Aorta (tissue), 5 donors: Measurements from ENCODE around the gene CDK19. TPM values are rescaled to one million over a fixed set of nuclear protein-coding genes. Genes with fewer than 3 reads are reported as not detected.

Source experiments
- ATAC-seq: fragments of 200-7000 bp; cut with Tn5 transposase; one replicate; pipeline ENCODE4 v1.9.1; 2022; ENCODE audit warnings: moderate library complexity; ENCODE audit not compliant: low FRiP score
- DNase-seq, 2 donors: peaks; one replicate each; pipeline ENCODE4 v3.0.0-alpha.2; 2020
- H3K27ac ChIP-seq, 2 donors: one replicate each; pipeline ENCODE4 v1.5.1; 2013; ENCODE audit warnings: low read length in 2 of 2, mild to moderate bottlenecking in 2 of 2, moderate library complexity in 2 of 2, control low read depth in 1 of 2, inconsistent platforms in 1 of 2, low read depth in 1 of 2
- H3K27me3 ChIP-seq, 2 donors: one replicate each; pipeline ENCODE4 v1.6.1; 2013; ENCODE audit warnings: control low read depth in 1 of 2, low read length in 1 of 2, mild to moderate bottlenecking in 1 of 2, moderate library complexity in 1 of 2; ENCODE audit not compliant: insufficient read depth in 2 of 2, control insufficient read depth in 1 of 2
- H3K36me3 ChIP-seq, 2 donors: one replicate each; pipeline ENCODE4 v1.6.1; 2013; ENCODE audit warnings: control low read depth in 1 of 2, low read length in 1 of 2, mild to moderate bottlenecking in 1 of 2; ENCODE audit not compliant: insufficient read depth in 2 of 2, control insufficient read depth in 1 of 2
- H3K4me1 ChIP-seq, 2 donors: one replicate each; pipeline ENCODE4 v1.6.1; 2013; ENCODE audit warnings: low read length in 2 of 2, control low read depth in 1 of 2, mild to moderate bottlenecking in 1 of 2, moderate library complexity in 1 of 2; ENCODE audit not compliant: insufficient read depth in 2 of 2, control insufficient read depth in 1 of 2
- H3K4me3 ChIP-seq, 2 donors: one replicate each; pipeline ENCODE4 v1.5.1; 2013; ENCODE audit warnings: low read length in 2 of 2, control low read depth in 1 of 2, mild to moderate bottlenecking in 1 of 2
- H3K9me3 ChIP-seq: one replicate; pipeline ENCODE4 v1.6.1; 2013; ENCODE audit warnings: mild to moderate bottlenecking, low read length; ENCODE audit not compliant: control insufficient read depth
- WGBS, 2 donors: extraction: QIAGEN DNeasy Blood & Tissue Kit; methylation state at CpG; one replicate each; pipeline ENCODE4 v1.1.7; 2013; 5-methylcytosine and 5-hydroxymethylcytosine counted together
- intact Hi-C, 2 donors: fragments of 100-400 bp; cut with DNase I; formaldehyde crosslinking; loops; one replicate each; pipeline versions ENCODE4 v1.14.2 to v1.15.0; 2022
- polyA plus RNA-seq, 2 donors: library from polyadenylated mRNA; stranded (reverse); fragments of 200-250 nt; gene quantifications; one replicate each; pipeline ENCODE4 v1.2.3, GENCODE V29; 2013
- total RNA-seq, 2 donors: library from RNA; stranded (reverse); fragmentation: NEBNext Ultra II Directional; extraction: Animal tissue kit (Norgen Biotek cat#: 25700); gene quantifications; one replicate each; pipeline ENCODE4 v1.2.1, GENCODE V29; 2021
- donor health status: healthy with polysubstance abuse.
- donor health status: Bipolar disorder and iron deficiency.
- donor health status: DM: no; HTN: no; CAD: no.
- donor health status: DM: no; HTN: no; CAD: no.
- donor health status: DM: yes; HTN: yes; CAD: no.

CDK19 gene
- total and polyA plus RNA-seq, 4 donors, result 5.4 to 22.4 (median 12.8) TPM

DNA sequence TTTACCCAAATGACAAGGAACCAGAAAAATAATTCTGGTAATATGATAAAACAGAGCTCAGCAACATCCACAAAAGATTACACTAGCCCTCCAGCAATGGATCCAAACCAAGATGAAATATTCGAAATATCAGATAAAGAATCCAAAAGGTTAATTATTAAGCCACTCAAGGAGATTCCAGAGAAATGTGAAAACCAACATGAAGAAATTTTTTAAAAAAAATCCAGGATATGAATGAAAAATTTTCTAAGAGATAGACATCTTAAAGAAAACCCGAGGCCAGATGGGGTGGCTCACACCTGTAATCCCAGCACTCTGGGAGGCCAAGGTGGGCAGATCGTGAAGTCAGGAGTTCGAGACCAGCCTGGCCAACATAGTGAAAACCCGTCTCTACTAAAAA is 124.4 kb downstream of the CDK19 start:
- 87 to 95% methylated on average over 5 of the region's 5 CpGs for WGBS, 2 donors
- intact Hi-C loops, result no loop called here
- Histone ChIP-seq H3K36me3 (no peaks in the 10 kb centered on the region), H3K4me1 (no peaks in the 10 kb centered on the region), H3K27me3 (no peaks in the 10 kb centered on the region), H3K4me3 (no peak overlapping the region), H3K27ac (no peak overlapping the region), H3K9me3 (no peaks in the 10 kb centered on the region)
- ATAC-seq (no peak), DNase-seq (no peak)

DNA sequence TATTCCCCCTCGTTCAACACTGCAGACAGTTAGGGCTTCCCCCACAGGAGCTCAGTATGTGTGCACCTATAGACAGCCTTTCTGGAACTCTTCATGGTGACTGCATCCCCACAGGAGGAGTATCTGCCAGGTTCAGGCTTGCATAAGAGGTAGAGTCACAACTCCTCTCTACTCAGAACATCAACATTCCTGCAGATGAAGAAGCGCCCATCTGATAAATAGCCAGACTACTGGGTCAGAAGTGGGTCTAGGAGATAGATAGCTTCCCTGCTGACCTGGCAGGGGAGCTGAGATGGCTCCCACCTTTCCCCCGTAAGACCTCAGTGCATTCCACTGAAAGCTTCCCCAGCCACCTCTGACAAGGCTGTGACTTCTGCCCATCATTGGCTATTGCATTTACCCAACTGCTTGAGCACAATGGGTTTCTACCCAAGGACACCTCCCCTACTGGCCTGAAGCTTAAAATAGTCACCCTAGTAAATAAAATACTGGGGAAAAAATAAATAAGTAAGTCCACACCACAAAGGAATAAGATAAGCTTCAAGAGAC is 125.1 kb downstream of the CDK19 start:
- DNase-seq (no peak), ATAC-seq (no peak)
- 88 to 89% methylated on average over 3 of the region's 3 CpGs for WGBS, 2 donors
- H3K9me3 ChIP-seq, result no peaks in the 10 kb centered on the region
- intact Hi-C loops, result no loop called here
- H3K36me3 ChIP-seq, result no peaks in the 10 kb centered on the region
- H3K27ac ChIP-seq, result no peak overlapping the region
- no peaks in the 10 kb centered on the region for H3K4me1 ChIP-seq
- no peak overlapping the region for H3K4me3 ChIP-seq
- H3K27me3 ChIP-seq, result no peaks in the 10 kb centered on the region

DNA sequence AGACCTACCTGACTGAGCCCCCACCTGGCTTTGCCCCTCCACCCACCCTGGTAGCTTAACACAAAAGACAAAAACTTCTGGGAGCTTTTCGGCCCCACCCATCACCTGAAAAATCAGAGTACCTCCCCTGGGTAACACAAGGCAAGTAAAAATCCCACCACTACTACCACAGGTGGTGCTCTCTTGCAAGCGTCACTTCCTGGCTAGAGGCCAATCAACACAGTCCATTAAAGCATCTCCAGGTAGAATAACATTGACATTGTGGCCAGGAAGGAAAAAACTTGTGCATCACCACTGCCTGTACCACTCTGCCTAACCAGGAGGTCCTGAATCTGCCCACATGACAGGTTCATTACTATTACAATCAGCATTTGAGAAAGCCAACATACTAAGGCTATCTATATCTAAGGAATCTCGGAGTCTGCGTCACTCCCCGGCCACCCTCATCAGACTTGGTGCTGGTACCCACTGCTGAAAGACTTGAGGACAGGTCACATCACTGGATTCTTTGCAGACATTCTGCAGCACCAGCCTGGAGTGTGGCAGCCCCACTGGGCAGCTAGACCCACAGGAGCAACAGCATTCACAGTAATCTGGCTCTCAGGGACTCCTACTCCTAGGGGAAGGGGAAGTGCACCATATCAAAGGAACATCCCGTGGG is 125.9 kb downstream of the CDK19 start:
- 78 to 84% methylated on average over 6 of the region's 6 CpGs for WGBS, 2 donors
- ATAC-seq, result no peak
- no peaks in the 10 kb centered on the region for H3K4me1 ChIP-seq
- H3K36me3 ChIP-seq, result no peaks in the 10 kb centered on the region
- no peak overlapping the region for H3K4me3 ChIP-seq
- no peaks in the 10 kb centered on the region for H3K9me3 ChIP-seq
- H3K27ac ChIP-seq, result no peak overlapping the region
- H3K27me3 ChIP-seq, result no peaks in the 10 kb centered on the region
- intact Hi-C loops, result loop anchor here (10.0 kb wide), 2 partner anchors 155 to 185 kb away; partner anchors contain the start of gene AMD1 (in 1 of the 2)
- DNase-seq, result no peak

GRCh38 chr6:110688661-110689268 is 126.5 kb downstream of the CDK19 start:
- no peak overlapping the region for H3K4me3 ChIP-seq
- intact Hi-C loops, result loop anchor here (10.0 kb wide), 2 partner anchors 154 to 186 kb away; partner anchors contain the start of gene AMD1 (in 1 of the 2)
- no peaks in the 10 kb centered on the region for H3K27me3 ChIP-seq
- H3K4me1 ChIP-seq, result no peaks in the 10 kb centered on the region
- no peak for DNase-seq
- H3K36me3 ChIP-seq, result no peaks in the 10 kb centered on the region
- no peak overlapping the region for H3K27ac ChIP-seq
- 77 to 86% methylated on average over 6 of the region's 6 CpGs for WGBS, 2 donors
- no peaks in the 10 kb centered on the region for H3K9me3 ChIP-seq
- ATAC-seq, result peak; percentile 15

DNA sequence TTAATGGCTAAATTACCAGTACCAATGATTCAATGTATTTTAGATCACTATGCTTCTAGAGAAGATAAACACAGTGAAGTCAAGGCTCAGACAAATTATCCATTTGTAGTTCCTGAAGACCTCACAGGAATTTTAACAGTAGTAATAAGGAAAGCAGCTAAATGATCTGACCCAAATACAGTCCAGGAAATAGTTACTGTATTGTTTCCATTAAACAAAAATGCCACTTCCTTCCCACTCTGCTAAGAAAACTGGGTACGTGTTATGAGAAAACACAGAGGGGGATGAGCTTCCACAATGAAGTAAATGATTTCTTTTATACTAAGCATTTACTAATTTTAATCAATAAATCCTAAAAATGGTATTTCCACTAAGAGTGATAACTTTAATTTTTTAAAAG is 127.9 kb downstream of the CDK19 start:
- Histone ChIP-seq H3K4me3 (no peak overlapping the region), H3K4me1 (no peaks in the 10 kb centered on the region), H3K27ac (no peak overlapping the region), H3K27me3 (no peaks in the 10 kb centered on the region), H3K9me3 (no peaks in the 10 kb centered on the region), H3K36me3 (no peaks in the 10 kb centered on the region)
- intact Hi-C loops, result loop anchor here (10.0 kb wide), 2 partner anchors 153 to 187 kb away; partner anchors contain the start of gene AMD1 (in 1 of the 2)
- WGBS, 2 donors, result 71 to 72% methylated on average over 1 of the region's 1 CpG
- DNase-seq (no peak), ATAC-seq (no peak)

DNA sequence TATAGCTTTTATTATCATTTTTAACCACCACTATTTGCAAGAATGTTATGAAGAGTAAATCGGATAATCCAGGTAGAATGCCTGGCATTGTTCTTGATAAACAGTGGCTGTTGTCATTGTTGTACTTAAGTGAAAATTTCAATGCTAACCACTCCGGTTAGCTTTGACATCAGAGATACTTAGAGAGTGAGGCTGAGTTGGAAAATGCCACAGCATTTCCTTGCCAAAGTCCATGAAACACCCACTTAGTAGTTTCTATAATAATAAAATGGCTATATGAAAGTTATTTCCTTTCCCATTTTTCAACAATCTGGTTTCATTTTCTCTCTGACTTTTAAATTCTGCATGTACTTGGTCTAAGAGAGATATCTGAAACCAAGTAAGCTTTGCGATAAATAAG is 132.0 kb downstream of the CDK19 start:
- H3K4me3 ChIP-seq, result no peak overlapping the region
- no peaks in the 10 kb centered on the region for H3K36me3 ChIP-seq
- no peak for ATAC-seq
- DNase-seq, result no peak
- no peak overlapping the region for H3K27ac ChIP-seq
- no peaks in the 10 kb centered on the region for H3K4me1 ChIP-seq
- intact Hi-C loops, result loop anchor here (2.0 to 10.0 kb wide), 5 partner anchors 134 to 276 kb away; partner anchors contain the start of genes AMD1 (in 1 of the 2), CDK19 (in 1 of the 2) and GTF3C6 (in 1 of the 2)
- 73 to 77% methylated on average over 3 of the region's 3 CpGs for WGBS, 2 donors
- H3K9me3 ChIP-seq, result no peaks in the 10 kb centered on the region
- no peaks in the 10 kb centered on the region for H3K27me3 ChIP-seq

GRCh38 chr6:110682460-110682853 is 132.8 kb downstream of the CDK19 start:
- Histone ChIP-seq H3K4me1 (no peaks in the 10 kb centered on the region), H3K9me3 (no peaks in the 10 kb centered on the region), H3K27me3 (no peaks in the 10 kb centered on the region), H3K4me3 (no peak overlapping the region), H3K36me3 (no peaks in the 10 kb centered on the region), H3K27ac (no peak overlapping the region)
- no peak for DNase-seq
- ATAC-seq, result peak; percentile 87
- intact Hi-C loops, result loop anchor here (1.0 to 10.0 kb wide), 6 partner anchors 135 to 276 kb away; partner anchors contain the start of genes AMD1 (in 1 of the 2), CDK19 (in 1 of the 2) and GTF3C6 (in 1 of the 2)
- WGBS, 2 donors, result 3% methylated on average over 1 of the region's 1 CpG

GRCh38 chr6:110681543-110682459 is 133.5 kb downstream of the CDK19 start:
- Histone ChIP-seq H3K4me3 (no peak overlapping the region), H3K27ac (no peak overlapping the region)
- ATAC-seq, result no peak

More at GRCh38 chr6:110681543-110682459, 133.5 kb downstream of the CDK19 start:
- WGBS, 2 donors, result 18 to 19% methylated on average over 4 of the region's 4 CpGs
- H3K27me3 ChIP-seq, result no peaks in the 10 kb centered on the region
- no peaks in the 10 kb centered on the region for H3K4me1 ChIP-seq
- no peaks in the 10 kb centered on the region for H3K9me3 ChIP-seq
- intact Hi-C loops, result loop anchor here (1.0 to 10.0 kb wide), 6 partner anchors 136 to 277 kb away; partner anchors contain the start of genes AMD1 (in 1 of the 2), CDK19 (in 1 of the 2) and GTF3C6 (in 1 of the 2)
- no peak for DNase-seq
- no peaks in the 10 kb centered on the region for H3K36me3 ChIP-seq
